ENCODE data around the gene TPM4.

TPM4 gene

DNA sequence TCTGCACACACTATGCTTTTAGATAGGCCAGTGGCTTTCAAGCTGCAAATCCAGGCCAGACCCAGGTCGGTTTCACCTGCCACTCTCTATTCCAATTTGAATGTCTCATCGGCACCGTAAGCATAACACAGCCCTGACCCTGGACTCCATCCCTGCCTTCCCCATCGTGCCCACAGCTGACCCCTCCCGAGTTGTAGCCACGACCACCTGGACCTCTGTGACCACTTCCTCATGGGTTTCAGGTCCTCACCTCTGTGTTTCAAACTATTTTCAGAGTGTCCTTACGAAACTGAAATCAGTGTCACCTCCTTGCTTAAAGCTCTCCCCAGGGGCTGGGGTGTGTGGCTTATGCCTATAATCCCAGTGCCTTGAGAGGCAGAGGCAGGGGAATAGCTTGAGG, 58.2 kb downstream of the TPM4 start:
- DNase-seq, result no peak

DNA sequence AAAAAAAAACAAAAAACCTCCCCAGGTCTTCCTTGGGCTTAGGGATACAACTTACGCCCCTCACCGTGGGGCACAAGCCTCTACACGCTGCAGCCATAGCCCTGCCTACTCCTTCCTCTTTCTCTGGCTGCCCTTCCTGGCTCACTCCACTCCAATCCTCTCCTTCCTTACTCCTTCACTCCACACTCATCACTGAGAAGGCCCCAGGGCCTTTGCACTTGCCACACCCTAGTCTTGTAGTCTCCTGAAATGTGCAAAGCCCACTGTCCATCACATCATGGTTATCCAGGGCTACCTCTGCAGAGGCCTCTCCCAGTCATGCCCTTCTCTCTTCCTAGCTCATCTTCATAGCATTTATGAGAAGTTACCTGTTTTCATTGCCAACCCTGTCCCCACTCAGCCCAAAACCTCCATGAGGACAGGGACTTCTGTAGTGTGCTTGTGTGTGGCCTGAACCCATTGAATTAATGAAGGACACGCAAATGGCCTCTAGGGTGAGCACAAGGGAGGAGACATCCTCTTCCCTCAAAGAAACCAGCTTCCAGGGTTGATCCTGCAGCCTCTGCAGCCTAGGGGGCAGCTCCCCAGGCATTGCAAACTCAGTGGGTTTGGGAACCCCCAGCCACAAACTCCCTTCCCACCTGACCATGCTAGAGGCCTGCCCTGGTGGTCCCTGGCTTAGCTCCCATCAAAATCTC, 59.3 kb downstream of the TPM4 start:
- no peak for DNase-seq

DNA sequence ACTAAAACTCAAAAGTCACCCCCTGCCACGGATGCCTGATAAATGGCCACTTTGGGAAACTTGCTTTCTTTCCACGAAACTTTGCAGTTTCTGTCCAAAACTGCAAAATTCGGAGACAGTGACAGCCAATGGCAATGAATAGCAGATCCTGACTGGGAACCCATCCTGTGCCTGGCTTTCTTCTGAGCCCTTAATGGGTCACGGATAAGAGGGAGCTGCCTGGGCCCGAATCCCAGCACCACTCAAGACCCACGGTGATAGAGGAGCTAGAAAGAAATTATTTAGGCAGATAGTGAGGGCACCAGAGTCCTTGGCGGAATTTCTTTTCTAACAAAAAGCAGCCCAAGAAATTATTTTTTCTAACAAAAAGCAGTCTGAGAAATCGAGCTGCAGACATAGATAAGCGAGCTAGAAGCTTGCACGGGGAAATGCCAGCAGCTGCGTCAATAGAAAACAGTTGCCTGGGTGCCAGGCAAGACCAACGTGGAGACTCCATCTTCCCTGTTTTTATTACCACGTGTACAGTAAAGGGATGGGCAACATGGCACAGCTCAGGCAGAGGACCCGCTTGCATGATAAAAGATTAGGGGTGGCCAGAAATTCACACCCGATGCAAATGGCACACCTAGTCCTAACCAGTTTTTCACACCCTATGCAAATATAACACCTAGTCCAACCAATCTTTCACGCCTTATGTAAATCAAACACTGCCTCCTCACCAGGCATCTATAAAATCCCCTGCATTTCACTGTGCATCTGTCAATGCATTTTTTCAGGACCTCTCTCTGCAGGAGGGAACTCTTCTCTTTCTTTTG, 60.1 kb downstream of the TPM4 start:
- DNase-seq, result no peak

DNA sequence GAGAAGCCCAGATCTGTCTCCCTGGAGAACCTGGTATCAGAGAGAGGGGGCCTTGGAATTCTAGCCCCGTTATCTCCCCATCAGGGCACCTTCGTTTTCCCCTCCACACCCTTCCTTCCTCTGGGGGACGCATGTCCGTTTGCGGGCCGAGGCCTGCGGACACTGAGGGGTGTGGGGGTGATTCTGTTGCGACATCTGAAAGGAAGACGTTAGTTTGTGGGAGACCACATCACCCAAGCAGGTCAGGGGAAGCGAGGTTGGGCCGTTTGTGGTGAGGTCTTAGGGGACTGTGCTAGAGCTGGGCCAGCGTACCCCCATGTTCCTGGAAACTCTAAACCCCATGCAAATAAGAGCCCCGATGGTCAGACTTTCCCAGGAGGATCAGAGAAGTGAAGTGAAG, 63.5 kb downstream of the TPM4 start:
- no peak for DNase-seq

DNA sequence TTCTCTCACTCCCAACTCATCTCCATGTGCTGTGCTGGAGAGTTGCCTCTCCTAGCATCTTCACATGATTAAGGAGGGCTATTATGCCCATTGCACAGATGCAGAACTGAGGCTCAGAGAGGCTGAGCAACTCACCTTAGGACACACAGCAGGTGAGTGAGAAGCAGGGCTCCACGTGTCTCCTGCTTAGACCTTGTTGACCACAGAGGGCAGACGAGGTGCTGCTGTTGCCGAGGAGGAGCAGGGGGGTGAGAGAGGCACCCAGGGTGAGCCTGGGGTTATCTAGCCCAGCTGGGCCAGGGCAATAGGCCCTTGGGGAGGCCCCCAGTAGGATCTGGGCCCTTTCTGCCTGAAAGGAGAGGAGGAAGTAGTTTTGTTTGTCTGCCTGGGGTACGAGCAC, 64.7 kb downstream of the TPM4 start:
- DNase-seq, result no peak

DNA sequence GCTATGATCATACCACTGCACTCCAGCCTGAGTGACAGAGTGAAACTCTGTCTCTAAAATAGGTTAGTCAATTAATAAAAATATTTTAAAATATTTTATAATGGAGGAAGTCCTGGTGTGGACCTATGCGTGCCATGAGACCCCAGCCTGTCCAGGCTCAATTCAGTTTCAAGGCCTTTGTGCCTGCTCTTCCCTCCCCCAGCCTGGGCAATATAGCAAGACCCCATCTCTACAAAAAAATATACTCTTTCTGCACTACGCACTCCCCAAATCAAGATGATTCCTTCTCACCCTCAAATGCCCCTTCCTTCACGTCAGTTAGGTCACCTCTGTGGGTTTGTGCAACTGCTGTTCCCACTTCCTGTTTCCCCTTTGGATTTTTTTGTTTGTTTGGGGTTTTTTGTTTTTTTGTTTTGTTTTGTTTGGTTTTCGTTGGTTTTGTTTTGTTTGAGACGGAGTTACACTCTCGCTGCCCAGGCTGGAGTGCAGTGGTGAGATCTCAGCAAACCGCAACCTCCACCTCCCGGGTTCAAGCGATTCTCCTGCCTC, 65.8 kb downstream of the TPM4 start:
- DNase-seq, result no peak

DNA sequence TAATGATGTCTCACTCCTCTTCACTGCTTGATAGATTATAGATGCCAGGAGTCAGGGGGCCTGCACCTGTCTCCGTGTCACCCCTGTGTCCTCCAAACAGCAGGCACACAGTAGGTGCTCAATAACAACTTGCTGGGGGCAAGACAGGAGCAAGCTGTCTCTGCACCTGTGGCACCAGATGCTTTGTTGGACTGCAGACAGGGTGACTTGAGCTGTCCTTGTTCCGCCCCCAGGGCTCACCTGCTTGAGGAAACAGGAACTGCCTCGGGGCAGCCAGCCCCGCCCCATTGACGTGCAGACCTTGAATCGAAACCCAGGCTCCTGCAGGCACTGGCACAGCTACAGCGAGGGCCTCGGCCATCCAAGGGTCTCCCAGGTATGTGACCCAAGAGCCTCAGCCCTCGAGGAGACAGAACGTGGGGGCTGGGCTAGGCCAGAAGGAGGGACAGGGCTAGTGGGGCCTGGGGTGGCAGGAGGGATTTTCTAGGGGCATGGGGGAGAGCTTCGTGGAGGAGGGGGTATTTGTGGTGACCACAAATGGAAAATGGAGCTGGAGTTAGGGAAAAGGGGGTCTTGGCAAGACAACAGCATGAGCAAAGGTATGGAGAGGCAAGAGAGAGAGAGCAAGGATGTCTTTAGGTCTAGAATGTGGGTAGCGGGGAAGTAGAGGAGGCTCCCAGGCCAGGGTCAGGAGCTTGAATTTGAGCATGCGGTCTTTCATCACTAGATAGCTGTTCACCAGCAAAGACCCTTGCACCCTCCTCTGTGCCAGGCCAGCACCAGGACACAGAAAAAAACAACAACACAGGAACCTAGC, 67.3 kb downstream of the TPM4 start, which contains the start of gene HSH2D:
Gene HSH2D (plus strand): TSS at position 287 of the 817 bp plus-strand sequence. CDS start 5,066 bp downstream, outside the sequence.
- DNase-seq, result no peak

DNA sequence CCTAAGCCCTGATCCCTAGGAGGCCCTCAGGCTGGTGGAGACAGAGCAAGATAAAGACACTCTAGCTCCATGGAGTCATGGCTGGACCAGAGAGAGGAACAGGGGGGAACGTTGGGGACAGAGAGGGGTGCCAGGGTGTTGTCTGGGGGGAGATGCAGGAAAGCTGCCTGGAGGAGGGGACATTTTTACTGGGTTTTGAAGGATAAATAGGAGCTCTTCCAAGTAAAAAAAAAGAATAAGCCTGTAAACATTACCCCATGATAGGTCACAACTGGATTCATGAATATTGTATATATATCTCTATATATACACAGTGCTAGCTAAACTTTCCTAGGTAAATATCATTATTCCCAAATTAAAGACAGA, 67.9 kb downstream of the TPM4 start:
- no peak for DNase-seq

DNA sequence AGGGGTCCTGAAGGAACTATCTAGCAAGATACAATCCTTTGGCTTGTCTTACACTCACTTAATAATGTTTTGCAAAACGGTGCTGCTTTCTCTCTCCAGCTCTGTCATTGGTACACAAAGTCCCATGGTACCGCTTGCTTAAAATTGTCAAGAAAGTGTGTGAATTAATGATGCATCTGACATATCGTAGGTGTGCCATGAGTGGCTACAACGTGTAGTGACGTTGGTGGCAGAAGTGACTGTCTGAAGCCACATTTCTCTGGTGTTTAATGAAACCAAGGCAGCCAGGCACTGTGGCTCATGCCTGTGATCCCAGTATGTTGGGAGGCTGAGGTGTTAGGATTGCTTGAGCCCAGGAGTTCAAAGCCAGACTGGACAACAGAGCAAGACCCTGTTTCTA, 69.8 kb downstream of the TPM4 start:
- DNase-seq, result no peak

DNA sequence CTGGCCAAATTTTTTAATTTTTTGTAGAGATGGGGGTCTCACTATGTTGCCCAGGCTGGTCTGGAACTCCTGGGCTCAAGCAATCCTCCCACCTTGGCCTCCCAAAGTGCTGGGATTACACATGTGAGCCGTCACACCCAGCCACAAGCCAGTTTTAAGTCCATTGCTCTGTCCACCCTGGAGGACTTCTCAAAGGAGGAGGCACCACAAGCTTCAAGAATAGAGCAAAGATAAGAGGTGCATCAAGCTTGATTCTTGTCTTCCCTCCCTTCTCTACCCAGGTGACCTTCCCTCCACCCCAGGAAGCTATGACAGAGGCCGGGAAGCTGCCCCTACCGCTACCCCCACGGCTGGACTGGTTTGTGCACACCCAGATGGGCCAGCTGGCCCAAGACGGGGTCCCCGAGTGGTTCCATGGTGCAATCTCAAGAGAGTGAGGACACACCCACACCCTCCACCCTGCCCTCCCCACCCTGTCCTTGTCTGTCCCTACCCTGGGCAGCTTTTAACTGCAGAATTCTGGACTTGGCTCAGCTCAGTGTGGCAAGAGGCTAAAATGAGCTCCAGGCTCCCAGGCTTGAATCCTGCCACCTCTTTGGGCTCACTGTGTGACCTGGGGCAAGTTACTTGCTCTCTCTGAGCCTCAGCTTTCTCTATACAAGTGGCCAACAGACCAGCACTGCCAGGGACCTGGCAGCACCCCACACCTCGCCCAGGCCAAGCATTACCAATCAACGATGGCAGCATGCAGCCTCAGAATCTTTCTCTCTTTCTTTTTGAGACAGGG, 72.3 kb downstream of the TPM4 start:
- DNase-seq, result no peak
